Measurements from ENCODE around the gene SNED1.

SNED1 gene

GRCh38 chr2:241007111-241007510 is 8.7 kb downstream of the SNED1 start:
- no peak for DNase-seq

GRCh38 chr2:241007880-241008710 is 9.7 kb downstream of the SNED1 start:
- DNase-seq = no peak

GRCh38 chr2:241008711-241009121 is 10.3 kb downstream of the SNED1 start:
- no peak for DNase-seq

GRCh38 chr2:241009191-241009590 is 10.8 kb downstream of the SNED1 start:
- no peak for DNase-seq

GRCh38 chr2:241009601-241010530 is 11.4 kb downstream of the SNED1 start:
- DNase-seq = no peak

GRCh38 chr2:241010531-241011295 is 12.3 kb downstream of the SNED1 start:
- no peak for DNase-seq

GRCh38 chr2:241011296-241011600 is 12.8 kb downstream of the SNED1 start:
- DNase-seq = no peak

GRCh38 chr2:241011751-241012510 is 13.5 kb downstream of the SNED1 start:
- DNase-seq = no peak

- DNase-seq = no peak
Observed at GRCh38 chr2:241014224-241014623, 15.8 kb downstream of the SNED1 start.

- DNase-seq = no peak
Observed at GRCh38 chr2:241014764-241015163, 16.3 kb downstream of the SNED1 start.

GRCh38 chr2:241015439-241015838 is 17.0 kb downstream of the SNED1 start:
- DNase-seq = no peak

GRCh38 chr2:241017228-241017940 is 19.0 kb downstream of the SNED1 start:
- no peak for DNase-seq

- DNase-seq = no peak
Observed at GRCh38 chr2:241018051-241018891, 19.9 kb downstream of the SNED1 start.

GRCh38 chr2:241019441-241020139 is 21.2 kb downstream of the SNED1 start:
- no peak for DNase-seq

GRCh38 chr2:241020201-241020600 is 21.8 kb downstream of the SNED1 start:
- no peak for DNase-seq

GRCh38 chr2:241020629-241021190 is 22.3 kb downstream of the SNED1 start:
- DNase-seq = no peak

GRCh38 chr2:241025639-241026038 is 27.2 kb downstream of the SNED1 start:
- no peak for DNase-seq

- DNase-seq = no peak
Observed at GRCh38 chr2:241029599-241030332, 31.3 kb downstream of the SNED1 start.

GRCh38 chr2:241030333-241030680 is 31.9 kb downstream of the SNED1 start:
- DNase-seq = no peak
